Measurements from ENCODE around the gene ZBP1.

Gene ZBP1

GRCh38 chr20:57648878-57649616, 28.8 kb upstream of the ZBP1 start:
- H3K27ac ChIP-seq, result peak overlapping the region; percentile 18
- TF ChIP-seq, protein P1, sequence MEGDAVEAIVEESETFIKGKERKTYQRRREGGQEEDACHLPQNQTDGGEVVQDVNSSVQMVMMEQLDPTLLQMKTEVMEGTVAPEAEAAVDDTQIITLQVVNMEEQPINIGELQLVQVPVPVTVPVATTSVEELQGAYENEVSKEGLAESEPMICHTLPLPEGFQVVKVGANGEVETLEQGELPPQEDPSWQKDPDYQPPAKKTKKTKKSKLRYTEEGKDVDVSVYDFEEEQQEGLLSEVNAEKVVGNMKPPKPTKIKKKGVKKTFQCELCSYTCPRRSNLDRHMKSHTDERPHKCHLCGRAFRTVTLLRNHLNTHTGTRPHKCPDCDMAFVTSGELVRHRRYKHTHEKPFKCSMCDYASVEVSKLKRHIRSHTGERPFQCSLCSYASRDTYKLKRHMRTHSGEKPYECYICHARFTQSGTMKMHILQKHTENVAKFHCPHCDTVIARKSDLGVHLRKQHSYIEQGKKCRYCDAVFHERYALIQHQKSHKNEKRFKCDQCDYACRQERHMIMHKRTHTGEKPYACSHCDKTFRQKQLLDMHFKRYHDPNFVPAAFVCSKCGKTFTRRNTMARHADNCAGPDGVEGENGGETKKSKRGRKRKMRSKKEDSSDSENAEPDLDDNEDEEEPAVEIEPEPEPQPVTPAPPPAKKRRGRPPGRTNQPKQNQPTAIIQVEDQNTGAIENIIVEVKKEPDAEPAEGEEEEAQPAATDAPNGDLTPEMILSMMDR (conservative IDR thresholded peaks at IDR 0.05; ENCODE audit: low read depth), result no peak
- no peak for DNase-seq (ENCODE audit: low spot score)
- CTCF ChIA-PET, result interaction anchor here (0.8 to 1.5 kb wide), 4 partner anchors 26 to 560 kb away, joined by 4 to 6 read pairs (median 4); no protein-coding TSS in a partner anchor
- POLR2A ChIA-PET (ENCODE audit: low non-redundant PET), result no interaction called here

DNA sequence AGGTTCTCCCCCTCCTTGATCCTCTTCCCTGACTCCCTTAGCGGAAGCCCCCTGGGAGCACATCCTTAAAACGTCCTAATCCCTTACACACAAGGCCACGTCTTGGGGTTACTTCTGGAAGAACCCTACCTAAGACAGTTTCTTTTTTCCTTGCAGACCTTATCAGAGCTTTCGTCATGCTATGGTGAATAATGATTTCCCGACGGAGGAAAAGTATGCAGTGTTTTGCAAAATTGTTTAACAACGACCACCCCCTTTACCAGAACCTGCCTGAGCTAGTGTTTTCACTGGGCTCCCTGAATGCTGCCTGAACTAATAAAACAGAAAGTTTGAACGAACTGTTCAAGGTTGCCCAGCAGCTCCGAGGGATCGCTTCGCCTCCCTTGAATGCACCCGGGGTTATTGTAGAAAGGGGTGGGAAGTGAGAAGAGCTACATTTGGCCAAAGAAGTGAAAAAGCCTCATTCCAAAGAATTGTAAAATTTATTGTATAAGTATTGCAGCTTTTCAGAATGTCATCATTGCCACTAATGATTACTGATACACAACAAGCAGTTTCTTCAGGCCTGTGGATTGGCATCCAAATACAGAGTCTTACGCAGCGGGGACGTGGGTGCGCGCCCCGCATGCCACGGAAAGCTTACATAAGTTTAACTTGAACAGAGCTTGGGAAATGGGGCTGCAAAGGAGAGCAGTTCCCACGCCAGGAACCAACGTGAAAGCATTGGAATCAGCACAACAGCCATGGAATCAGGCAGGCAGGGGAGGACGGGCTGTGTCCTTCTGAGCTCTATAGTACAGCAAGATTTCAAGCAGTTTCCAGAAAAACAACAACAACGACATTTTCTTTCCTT, 27.9 kb upstream of the ZBP1 start:
- no peak for DNase-seq (ENCODE audit: low spot score)
- ChIA-PET CTCF (interaction anchor here (0.6 to 1.5 kb wide), 6 partner anchors 9 to 1296 kb away, joined by 3 to 6 read pairs (median 4); no protein-coding TSS in a partner anchor), POLR2A (ENCODE audit: low non-redundant PET) (no interaction called here)
- TF ChIP-seq, protein P1 (conservative IDR thresholded peaks at IDR 0.05; ENCODE audit: low read depth), result no peak
- no peak overlapping the region; the same call in 1 of the 2 replicates for H3K27ac ChIP-seq

GRCh38 chr20:57647006-57647932, 27.0 kb upstream of the ZBP1 start:
- H3K27ac ChIP-seq, result no peak overlapping the region; the same call in 1 of the 2 replicates
- TF ChIP-seq, protein P1 (conservative IDR thresholded peaks at IDR 0.05; ENCODE audit: low read depth), result no peak
- CTCF ChIA-PET, result interaction anchor here (0.6 to 1.5 kb wide), 4 partner anchors 32 to 1297 kb away, joined by 3 to 6 read pairs (median 4); no protein-coding TSS in a partner anchor
- POLR2A ChIA-PET (ENCODE audit: low non-redundant PET), result no interaction called here
- no peak for DNase-seq (ENCODE audit: low spot score)

DNA sequence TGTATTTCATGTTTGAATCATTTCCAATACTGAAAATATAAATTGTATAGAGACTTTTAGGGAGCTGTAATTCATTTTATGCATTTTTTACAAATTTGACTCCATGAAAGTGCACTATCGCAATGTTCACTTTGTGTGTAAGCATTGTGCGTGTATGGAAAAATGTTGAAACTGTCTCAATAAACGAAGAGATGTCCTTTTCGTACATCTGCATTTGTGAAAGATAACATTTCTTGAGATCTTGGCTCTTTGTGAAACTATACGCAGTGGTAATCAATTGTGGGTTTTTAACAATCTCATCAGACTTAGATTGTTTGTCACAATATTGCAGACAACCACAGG, 18.6 kb upstream of the ZBP1 start:
- no peak overlapping the region for H3K27ac ChIP-seq
- ChIA-PET POLR2A (ENCODE audit: low non-redundant PET) (no interaction called here), CTCF (interaction anchor here (1.2 kb wide), 1 partner anchor 16 kb away, joined by 5 read pairs; no protein-coding TSS in a partner anchor)
- DNase-seq (ENCODE audit: low spot score), result no peak
- TF ChIP-seq, protein P1 (conservative IDR thresholded peaks at IDR 0.05; ENCODE audit: low read depth), result no peak

DNA sequence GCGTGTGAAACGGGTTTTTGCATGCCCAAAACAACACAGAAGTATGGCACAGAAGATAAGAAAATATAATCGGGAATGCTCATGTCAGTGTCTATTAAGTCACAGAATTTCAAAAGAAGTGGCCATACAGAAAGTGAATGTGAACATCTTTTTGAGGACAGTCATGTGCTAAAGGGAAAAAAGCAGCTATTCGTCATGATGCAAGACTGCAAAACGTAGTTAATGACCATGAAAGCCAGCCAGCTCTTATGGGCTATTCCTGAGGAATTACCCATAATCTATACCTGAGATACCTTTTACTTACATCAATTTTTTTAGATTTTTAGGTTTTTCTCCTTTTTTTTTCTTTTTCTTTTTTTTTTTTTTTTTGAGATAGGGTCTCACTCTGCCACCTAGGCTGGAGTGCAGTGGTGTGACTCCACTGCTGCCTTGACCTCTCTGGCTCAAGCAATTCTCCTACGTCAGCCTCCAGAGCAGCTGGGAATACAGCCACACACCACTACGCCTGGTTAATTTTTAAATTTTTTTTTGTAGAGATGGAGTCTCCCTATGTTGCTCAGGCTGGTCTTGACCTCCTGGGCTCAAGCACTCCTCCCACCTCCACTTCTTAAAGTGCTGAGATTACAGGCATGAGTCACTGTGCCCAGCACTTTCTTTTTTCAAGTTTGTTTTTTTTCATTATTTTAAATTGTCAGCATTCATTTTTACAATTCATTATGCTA, 18.1 kb upstream of the ZBP1 start:
- H3K27ac ChIP-seq, result no peak overlapping the region
- CTCF ChIA-PET, result interaction anchor here (1.2 kb wide), 1 partner anchor 16 kb away, joined by 5 read pairs; no protein-coding TSS in a partner anchor
- TF ChIP-seq, protein P1 (conservative IDR thresholded peaks at IDR 0.05; ENCODE audit: low read depth), result no peak
- POLR2A ChIA-PET (ENCODE audit: low non-redundant PET), result no interaction called here
- no peak for DNase-seq (ENCODE audit: low spot score)
